Smooth muscle cell of the umbilical artery (primary cell): Measurements from ENCODE around the gene CREBRF. TPM values are rescaled to one million over a fixed set of nuclear protein-coding genes. Genes with fewer than 3 reads are reported as not detected.

ENCODE experiments used
- total RNA-seq: library from RNA; depleted of rRNA; stranded (reverse); fragments of >200 nt; gene quantifications from 2 replicates; pipeline ENCODE4 v1.2.3, GENCODE V29; 2014

CREBRF gene
- total RNA-seq = 10.0 and 15.7 TPM in 2 replicates

GRCh38 chr5:173055983-173056782, at the start of gene CREBRF:
CREBRF (plus strand) TSS chr5:173056352; CDS start chr5:173080776, 24,424 bp downstream.

GRCh38 chr5:173144200-173145176, 88.3 kb downstream of the CREBRF start, which contains the start of gene BNIP1:
BNIP1 (plus strand) TSS chr5:173144531; CDS start chr5:173144546, 15 bp downstream.

Other genes with a start within 250 kb of the CREBRF start
- gene ERGIC1, start 222.1 kb upstream of the CREBRF start, total RNA-seq = 145 and 257 TPM in 2 replicates
- 43.6 and 47.2 TPM in 2 replicates for gene RPL26L1, start 96.9 kb upstream of the CREBRF start, total RNA-seq
- gene ATP6V0E1, start 72.6 kb upstream of the CREBRF start, total RNA-seq = 182 and 291 TPM in 2 replicates
- 20.1 and 25.8 TPM in 2 replicates for gene BNIP1, start 88.2 kb downstream of the CREBRF start, total RNA-seq
- gene NKX2-5, start 178.9 kb downstream of the CREBRF start, total RNA-seq = not detected in 2 replicates